Stimulated activated CD8-positive, alpha-beta memory T cell treated with anti-CD3 and anti-CD28 coated beads, Interleukin-12 subunit alpha, Interleukin-12 subunit beta, amount 100 ng/mL, for 24 hours (primary cell): ENCODE measurements around the gene RHBDL1.
"Not testable (repeated sequence)": the region's sequence is repeated elsewhere in the genome, so short reads cannot be mapped to it uniquely, and the experiment has no call there.

ENCODE experiments used
- DNase-seq: peaks from one replicate; pipeline ENCODE4 v3.0.0-alpha.2; 2020; ENCODE audit errors: extremely low read depth

The RHBDL1 gene

GRCh38 chr16:684961-685696 lies 9.7 kb downstream of the RHBDL1 start:
- no peak for DNase-seq

GRCh38 chr16:685967-686366 lies 10.5 kb downstream of the RHBDL1 start:
- DNase-seq: no peak

GRCh38 chr16:686459-687260 lies 11.2 kb downstream of the RHBDL1 start:
- no peak for DNase-seq

- no peak for DNase-seq
Measured at GRCh38 chr16:687499-687898, 12.0 kb downstream of the RHBDL1 start.

GRCh38 chr16:689175-689897 lies 13.9 kb downstream of the RHBDL1 start:
- DNase-seq: no peak

- not testable (repeated sequence) for DNase-seq
Measured at GRCh38 chr16:691242-691641, 15.8 kb downstream of the RHBDL1 start.

GRCh38 chr16:692356-693108 lies 17.1 kb downstream of the RHBDL1 start:
- no peak for DNase-seq

GRCh38 chr16:693364-693763 lies 17.9 kb downstream of the RHBDL1 start:
- DNase-seq: no peak

- DNase-seq: no peak
Measured at GRCh38 chr16:693766-694165, 18.3 kb downstream of the RHBDL1 start.

GRCh38 chr16:694187-694862 lies 18.9 kb downstream of the RHBDL1 start:
- DNase-seq: no peak

GRCh38 chr16:694863-695354 lies 19.4 kb downstream of the RHBDL1 start:
- no peak for DNase-seq

- no peak for DNase-seq
Measured at GRCh38 chr16:695355-696089, 20.1 kb downstream of the RHBDL1 start.

GRCh38 chr16:698911-699671 lies 23.6 kb downstream of the RHBDL1 start:
- DNase-seq: no peak

GRCh38 chr16:700684-701584 lies 25.5 kb downstream of the RHBDL1 start:
- no peak for DNase-seq

- no peak for DNase-seq
Measured at GRCh38 chr16:702341-702740, 26.9 kb downstream of the RHBDL1 start.

- no peak for DNase-seq
Measured at GRCh38 chr16:703406-703805, 27.9 kb downstream of the RHBDL1 start.

- DNase-seq: no peak
Measured at GRCh38 chr16:704047-704446, 28.6 kb downstream of the RHBDL1 start.

- no peak for DNase-seq
Measured at GRCh38 chr16:704552-705380, 29.3 kb downstream of the RHBDL1 start.
